Stomach (tissue), 9 donors: ENCODE data around the gene PCP4L1. TPM values are rescaled to one million over a fixed set of nuclear protein-coding genes. Genes with fewer than 3 reads are reported as not detected.

Source experiments
- DNase-seq, 2 donors: peaks; one replicate each; pipeline versions ENCODE4 v3.0.0 to v3.0.0-alpha.2; 2013 to 2019
- H3K27ac ChIP-seq, 5 donors: fragments of 200-600 bp in 4 of 5; sonication (generic) in 4 of 5; one replicate each; pipeline ENCODE4 v1.5.1; 2013 to 2019; ENCODE audit warnings: mild to moderate bottlenecking in 1 of 5, moderate library complexity in 1 of 5
- H3K27me3 ChIP-seq, 3 donors: fragments of 200-600 bp; sonication (generic); one replicate each; pipeline ENCODE4 v1.5.1; 2017 to 2019; ENCODE audit warnings: mixed run types in 1 of 3
- H3K36me3 ChIP-seq, 4 donors: fragments of 200-600 bp; sonication (generic); 1 replicate in 3 of 4; 2 replicates in 1 of 4; pipeline ENCODE4 v1.5.1; 2016 to 2019
- H3K4me1 ChIP-seq, 4 donors: fragments of 200-600 bp; sonication (generic); one replicate each; pipeline ENCODE4 v1.5.1; 2016 to 2019
- H3K4me3 ChIP-seq, 4 donors: fragments of 200-600 bp; sonication (generic) in 3 of 4; one replicate each; pipeline ENCODE4 v1.5.1; 2016 to 2019; ENCODE audit warnings: mild to moderate bottlenecking in 1 of 4
- H3K9me3 ChIP-seq, 4 donors: fragments of 200-600 bp; sonication (generic); one replicate each; pipeline ENCODE4 v1.5.1; 2016 to 2019
- EP300 ChIP-seq: sonication (generic); formaldehyde crosslinking; IDR thresholded peaks from one replicate; pipeline ENCODE4 v1.6.1; 2017; ENCODE audit warnings: antibody characterized with exemption
- POLR2A ChIP-seq, 4 donors: fragments of 450-650 bp; IDR thresholded peaks; one replicate each; pipeline ENCODE4 v1.6.1; 2016; ENCODE audit warnings: antibody characterized with exemption in 4 of 4, control low read depth in 2 of 4, mild to moderate bottlenecking in 1 of 4, moderate library complexity in 1 of 4
- POLR2AphosphoS5 ChIP-seq, 3 donors: sonication (generic); formaldehyde crosslinking; IDR thresholded peaks; one replicate each; pipeline ENCODE4 v1.6.1; 2016; ENCODE audit warnings: antibody characterized with exemption in 3 of 3
- WGBS, 5 donors: extraction: QIAGEN DNeasy Blood & Tissue Kit in 3 of 5; methylation state at CpG; one replicate each; pipeline versions ENCODE4 v1.1.5 to v1.1.7; 2013 to 2018; 5-methylcytosine and 5-hydroxymethylcytosine counted together
- intact Hi-C: fragments of 100-400 bp; cut with DNase I; formaldehyde crosslinking; loops from one replicate; pipeline ENCODE4 v1.15.1; 2023; ENCODE audit warnings: low total_unique reads
- polyA plus RNA-seq, 3 donors: library from polyadenylated mRNA; stranded (reverse); fragments of 200-250 nt; gene quantifications; one replicate each; pipeline ENCODE4 v1.2.3, GENCODE V29; 2013
- total RNA-seq, 5 donors: library from RNA; depleted of rRNA; stranded (reverse); fragments of >200 nt; gene quantifications; one replicate each; pipeline versions ENCODE4 v1.1.0 to v1.2.3, GENCODE V29; 2014 to 2016
- TF ChIP-seq, protein P1 (sequence below), 7 experiments: fragments of 450-650 bp in 4 of 7; fragments of 200-600 bp in 3 of 7; sonication (generic) in 3 of 7; IDR thresholded peaks; one replicate each; pipeline ENCODE4 v1.5.1; 2016 to 2019; ENCODE audit warnings: antibody characterized with exemption in 7 of 7, control low read depth in 2 of 7, mild to moderate bottlenecking in 1 of 7
- donor health status: healthy with polysubstance abuse.
- donor health status: Bipolar disorder and iron deficiency.
- donor health status: healthy.

The PCP4L1 gene
- total and polyA plus RNA-seq, 8 donors, result 12.6 to 19.4 (median 17.6) TPM; not detected in 5

DNA sequence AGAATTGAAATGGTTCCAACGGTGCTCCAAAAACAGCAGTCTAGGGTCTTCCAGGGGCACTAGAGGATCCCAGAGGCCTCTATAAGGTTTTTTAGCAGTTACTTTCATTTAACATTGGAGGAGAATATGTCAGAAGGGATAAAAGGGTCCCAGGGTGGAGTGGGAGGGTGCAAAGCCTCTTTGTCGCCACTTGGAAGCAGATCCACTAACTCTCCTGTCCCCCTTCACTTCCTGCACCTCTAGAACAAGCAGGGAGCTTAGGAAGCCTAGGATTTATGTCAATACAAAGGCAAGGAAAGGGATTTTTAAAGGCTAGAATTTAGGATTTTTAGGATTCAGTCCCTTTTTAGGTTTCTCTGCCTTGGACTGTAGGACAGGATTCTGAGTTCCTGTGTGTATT, 8.3 kb downstream of the PCP4L1 start:
- DNase-seq, result peak in 1 of 2 donors; percentile 28
- intact Hi-C loops, result no loop called here
- Histone ChIP-seq H3K27me3 (peaks cover 0 to 6% (median 0%) of the 10 kb centered on the region in 3 donors), H3K9me3 (no peaks in the 10 kb centered on the region), H3K36me3 (no peaks in the 10 kb centered on the region), H3K4me1 (peaks cover 0 to 12% (median 0%) of the 10 kb centered on the region in 4 donors), H3K27ac (no peak overlapping the region), H3K4me3 (no peak overlapping the region)
- 70 to 76% (median 72%) methylated on average over 2 of the region's 2 CpGs for WGBS, 5 donors
- TF ChIP-seq POLR2A (IDR thresholded peaks at IDR 0.05) (no peak), EP300 (no peak), POLR2AphosphoS5 (IDR thresholded peaks at IDR 0.05) (no peak)
- TF ChIP-seq, protein P1, sequence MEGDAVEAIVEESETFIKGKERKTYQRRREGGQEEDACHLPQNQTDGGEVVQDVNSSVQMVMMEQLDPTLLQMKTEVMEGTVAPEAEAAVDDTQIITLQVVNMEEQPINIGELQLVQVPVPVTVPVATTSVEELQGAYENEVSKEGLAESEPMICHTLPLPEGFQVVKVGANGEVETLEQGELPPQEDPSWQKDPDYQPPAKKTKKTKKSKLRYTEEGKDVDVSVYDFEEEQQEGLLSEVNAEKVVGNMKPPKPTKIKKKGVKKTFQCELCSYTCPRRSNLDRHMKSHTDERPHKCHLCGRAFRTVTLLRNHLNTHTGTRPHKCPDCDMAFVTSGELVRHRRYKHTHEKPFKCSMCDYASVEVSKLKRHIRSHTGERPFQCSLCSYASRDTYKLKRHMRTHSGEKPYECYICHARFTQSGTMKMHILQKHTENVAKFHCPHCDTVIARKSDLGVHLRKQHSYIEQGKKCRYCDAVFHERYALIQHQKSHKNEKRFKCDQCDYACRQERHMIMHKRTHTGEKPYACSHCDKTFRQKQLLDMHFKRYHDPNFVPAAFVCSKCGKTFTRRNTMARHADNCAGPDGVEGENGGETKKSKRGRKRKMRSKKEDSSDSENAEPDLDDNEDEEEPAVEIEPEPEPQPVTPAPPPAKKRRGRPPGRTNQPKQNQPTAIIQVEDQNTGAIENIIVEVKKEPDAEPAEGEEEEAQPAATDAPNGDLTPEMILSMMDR (IDR thresholded peaks at IDR 0.05), result no peak

DNA sequence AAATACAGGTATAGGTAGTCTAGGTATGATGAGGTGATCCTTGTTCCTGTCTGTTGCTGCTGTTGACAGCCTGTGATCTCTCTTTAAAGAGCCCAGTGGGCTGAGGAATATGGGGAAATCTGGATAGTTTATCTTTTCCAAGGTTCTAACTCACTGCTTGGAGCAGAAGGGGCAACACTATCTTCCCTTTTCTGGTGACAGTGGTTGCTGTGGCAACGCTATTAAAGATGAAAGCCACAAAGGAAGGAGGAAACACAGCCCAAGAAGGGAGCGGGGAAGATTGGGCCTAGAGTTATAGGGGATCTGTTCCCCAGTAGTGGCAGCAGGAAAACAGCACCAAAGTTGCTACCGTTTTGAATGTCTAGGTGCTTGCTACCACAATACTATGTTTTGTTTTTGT, 8.8 kb downstream of the PCP4L1 start:
- Histone ChIP-seq H3K9me3 (no peaks in the 10 kb centered on the region), H3K27ac (no peak overlapping the region), H3K4me3 (no peak overlapping the region), H3K27me3 (peaks cover 0 to 6% (median 0%) of the 10 kb centered on the region in 3 donors), H3K4me1 (peaks cover 0 to 12% (median 0%) of the 10 kb centered on the region in 4 donors), H3K36me3 (no peaks in the 10 kb centered on the region)
- peak in 1 of 2 donors; percentile 19 for DNase-seq
- WGBS, 5 donors, result 61 to 83% (median 69%) methylated on average over 3 of the region's 3 CpGs
- intact Hi-C loops, result no loop called here
- TF ChIP-seq POLR2AphosphoS5 (IDR thresholded peaks at IDR 0.05), result no peak
- no peak for TF ChIP-seq POLR2A (IDR thresholded peaks at IDR 0.05)
- no peak for TF ChIP-seq EP300
- TF ChIP-seq, protein P1 (IDR thresholded peaks at IDR 0.05), result no peak

DNA sequence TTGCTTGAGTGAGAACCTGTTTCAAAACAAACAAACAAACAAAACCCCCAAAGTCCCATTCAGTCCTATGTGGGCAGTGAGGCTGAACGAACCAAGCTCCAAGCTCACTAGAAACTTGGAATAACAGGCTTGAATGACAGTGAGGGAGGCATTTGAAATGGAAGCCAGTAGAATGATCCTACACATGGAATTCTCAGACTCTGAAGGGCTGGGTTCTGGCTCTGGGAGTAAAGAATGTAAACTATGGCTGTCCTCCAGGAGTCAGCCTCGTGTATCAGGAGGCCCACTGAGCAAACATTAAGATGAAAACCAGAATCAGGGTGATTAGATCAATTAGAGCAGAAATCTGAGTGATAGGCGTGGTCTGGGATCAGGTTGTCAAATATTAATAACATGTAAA, 14.9 kb downstream of the PCP4L1 start:
- H3K9me3 ChIP-seq, result no peaks in the 10 kb centered on the region
- H3K4me3 ChIP-seq, result no peak overlapping the region
- no peaks in the 10 kb centered on the region for H3K36me3 ChIP-seq
- no peak overlapping the region for H3K27ac ChIP-seq
- H3K4me1 ChIP-seq, result peaks cover 0 to 14% (median 4%) of the 10 kb centered on the region in 4 donors
- H3K27me3 ChIP-seq, result peaks cover 0 to 4% (median 0%) of the 10 kb centered on the region in 3 donors
- peak in 1 of 2 donors; percentile 35 for DNase-seq
- TF ChIP-seq EP300 (no peak), POLR2A (IDR thresholded peaks at IDR 0.05) (no peak), POLR2AphosphoS5 (IDR thresholded peaks at IDR 0.05) (no peak)
- TF ChIP-seq, protein P1 (IDR thresholded peaks at IDR 0.05), result no peak
- intact Hi-C loops, result no loop called here
- 24 to 41% (median 31%) methylated on average over 3 of the region's 3 CpGs for WGBS, 5 donors

DNA sequence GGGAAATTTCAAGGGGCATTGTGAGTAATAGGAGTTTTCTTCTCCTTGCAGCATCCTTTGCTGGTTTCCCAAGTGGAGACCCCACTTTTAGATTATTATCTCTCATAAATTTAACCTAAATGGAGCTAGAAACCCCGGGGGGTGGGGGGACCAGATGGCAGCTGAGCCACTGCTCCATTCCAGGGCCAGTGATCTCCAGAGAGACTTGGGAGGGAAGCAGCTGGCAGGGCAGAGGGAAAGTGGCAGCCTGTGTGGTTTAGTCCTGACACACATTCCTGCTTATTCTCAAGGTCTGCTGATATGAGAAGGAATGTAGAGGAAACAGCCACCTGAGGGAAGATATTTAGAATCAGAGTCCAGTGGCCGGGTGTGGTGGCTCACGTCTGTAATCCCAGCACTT, 16.3 kb downstream of the PCP4L1 start:
- Histone ChIP-seq H3K36me3 (no peaks in the 10 kb centered on the region), H3K9me3 (no peaks in the 10 kb centered on the region), H3K4me3 (no peak overlapping the region), H3K27me3 (peaks cover 0 to 4% (median 0%) of the 10 kb centered on the region in 3 donors), H3K27ac (no peak overlapping the region), H3K4me1 (peaks cover 0 to 14% (median 4%) of the 10 kb centered on the region in 4 donors)
- WGBS, 5 donors, result 35 to 63% (median 49%) methylated on average over 3 of the region's 3 CpGs
- TF ChIP-seq POLR2AphosphoS5 (IDR thresholded peaks at IDR 0.05), result no peak
- no peak for TF ChIP-seq POLR2A (IDR thresholded peaks at IDR 0.05)
- no peak for TF ChIP-seq EP300
- TF ChIP-seq, protein P1 (IDR thresholded peaks at IDR 0.05), result no peak
- intact Hi-C loops, result no loop called here
- DNase-seq, result peak in 1 of 2 donors; percentile 10
